Posterior cingulate gyrus (tissue), 11 donors: Measurements from ENCODE around the gene NRG2.

Experiments
- DNase-seq, 10 donors: peaks; one replicate each; pipeline versions ENCODE4 v3.0.0 to v3.0.0-alpha.2; 2020 to 2021; ENCODE audit warnings: mixed read lengths in 3 of 10
- intact Hi-C: fragments of 100-400 bp; cut with DNase I; formaldehyde crosslinking; loops from one replicate; pipeline ENCODE4 v1.15.1; 2023

The NRG2 gene

DNA sequence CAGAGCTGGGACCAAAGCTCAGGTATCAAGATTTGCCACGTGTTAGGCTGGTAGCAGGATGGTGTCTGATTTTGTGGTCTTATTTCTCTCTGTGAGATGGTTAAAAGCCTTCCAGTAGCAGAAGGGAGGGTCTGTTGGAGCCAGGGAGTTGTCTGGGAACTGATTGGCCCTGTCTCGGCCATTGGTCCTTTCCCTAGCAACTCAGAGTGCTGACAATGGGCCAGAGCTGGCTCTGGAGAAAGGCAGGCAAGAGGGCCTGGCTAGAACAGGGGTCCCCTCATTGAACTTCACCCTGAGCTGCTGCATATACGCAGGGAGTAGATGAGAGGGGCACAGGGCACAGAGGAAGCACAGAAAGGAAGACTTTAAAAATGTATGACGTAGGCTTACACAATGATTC is 154.7 kb downstream of the NRG2 start:
- DNase-seq: no peak

DNA sequence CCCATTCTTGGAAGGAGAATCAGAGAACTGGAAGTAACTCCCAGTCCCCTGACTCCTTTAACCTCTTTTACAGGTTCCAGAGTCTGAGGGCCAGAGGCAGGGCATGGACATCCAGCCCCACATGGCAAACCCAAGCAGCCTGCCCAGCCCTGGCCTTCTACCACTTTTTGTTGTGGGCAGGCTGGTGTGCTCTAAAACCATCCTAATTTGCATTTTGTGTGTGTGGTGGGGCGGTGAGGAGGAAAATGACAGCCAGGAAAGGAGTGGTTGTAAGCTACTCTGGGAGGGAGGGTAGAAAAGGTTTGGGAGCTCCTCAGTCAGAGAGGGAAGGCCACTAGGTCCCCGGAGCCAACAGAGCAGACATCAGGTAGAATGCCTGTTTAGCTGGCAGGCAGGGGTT is 156.9 kb downstream of the NRG2 start:
- intact Hi-C loops: no loop called here

More for the DNA sequence above, 154.7 kb downstream of the NRG2 start:
- intact Hi-C loops: no loop called here

GRCh38 chr5:139885857-139886208 is 157.3 kb downstream of the NRG2 start:
- intact Hi-C loops: no loop called here
- DNase-seq: no peak

More for the DNA sequence above, 156.9 kb downstream of the NRG2 start:
- no peak for DNase-seq

GRCh38 chr5:139885172-139885856 is 157.8 kb downstream of the NRG2 start:
- intact Hi-C loops: no loop called here

DNA sequence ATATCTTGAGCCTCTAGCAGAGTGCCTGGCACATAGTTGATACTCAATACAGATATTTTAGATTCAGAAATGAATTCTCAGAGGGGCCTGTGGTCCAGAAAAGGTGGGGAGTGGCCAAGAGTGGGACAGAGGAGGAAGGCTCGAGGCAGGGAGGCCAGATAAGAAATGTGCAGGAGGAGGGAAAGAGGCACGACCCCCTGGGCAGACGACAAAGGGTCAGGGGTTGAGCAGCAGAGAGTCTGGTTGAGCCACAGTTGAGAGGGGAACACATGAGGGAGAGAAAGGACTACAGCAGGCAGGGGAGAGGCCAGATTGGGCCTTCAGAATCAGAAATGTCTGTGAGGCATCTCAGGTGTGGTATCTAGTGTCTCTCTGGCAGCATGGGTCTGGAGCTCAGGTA is 158.4 kb downstream of the NRG2 start:
- peak in 1 of 10 donors; percentile 55 for DNase-seq
- intact Hi-C loops: no loop called here

More at GRCh38 chr5:139885172-139885856, 157.8 kb downstream of the NRG2 start:
- DNase-seq: peak in 1 of 10 donors; percentile 63

DNA sequence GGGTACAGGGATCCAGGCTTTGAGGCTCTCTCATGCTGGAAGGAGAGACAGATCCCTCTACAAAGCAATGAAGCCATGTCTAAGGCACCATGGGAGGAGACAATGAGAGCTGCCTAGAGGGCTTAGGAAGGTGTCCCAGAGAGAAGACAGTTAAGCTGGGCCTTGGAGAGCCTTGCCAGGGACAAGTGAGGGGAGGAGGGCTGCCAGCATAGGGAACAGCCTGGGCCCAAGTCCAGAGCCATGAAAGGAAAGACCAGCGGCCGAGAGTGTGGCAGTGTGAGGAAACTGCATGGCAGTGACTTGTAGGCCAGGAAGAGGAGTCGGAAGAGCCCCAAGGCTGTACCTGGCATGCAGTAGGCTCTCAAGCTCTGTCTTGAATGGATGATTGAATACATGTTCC is 159.0 kb downstream of the NRG2 start:
- intact Hi-C loops: no loop called here
- DNase-seq: peak in 1 of 10 donors; percentile 76

DNA sequence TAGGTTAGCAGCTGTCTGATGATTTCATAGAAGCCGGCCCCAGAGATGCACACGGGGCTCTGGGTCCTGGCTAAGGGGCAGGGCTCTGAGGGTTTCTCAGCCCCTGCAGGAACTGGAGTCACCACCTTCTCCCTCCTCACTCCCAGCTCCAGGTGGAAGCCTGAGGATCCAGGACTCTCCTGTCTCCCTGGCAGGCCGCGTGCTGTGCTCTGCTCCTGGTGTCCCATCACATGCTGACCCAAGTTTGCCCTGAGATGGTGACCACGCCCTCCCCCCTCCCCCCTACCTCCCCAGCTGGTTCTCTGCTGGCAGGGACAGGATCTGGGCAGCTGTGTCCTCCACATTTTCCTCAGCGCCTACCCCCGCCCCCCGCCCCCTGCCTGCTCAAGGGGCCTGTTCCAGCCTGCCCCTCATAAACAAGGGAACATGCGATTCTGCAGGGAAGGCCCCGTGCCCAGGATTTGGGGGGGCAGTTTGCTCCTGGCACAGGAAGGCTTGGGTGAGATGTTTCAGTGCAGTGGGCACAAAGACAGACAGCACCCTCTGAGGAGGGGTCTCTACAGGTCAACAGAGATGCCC is 160.0 kb downstream of the NRG2 start:
- DNase-seq: peak in 2 of 10 donors; percentile 68 to 72
- intact Hi-C loops: no loop called here

- DNase-seq: no peak
- intact Hi-C loops: no loop called here
Measured at GRCh38 chr5:139882316-139882715, 160.8 kb downstream of the NRG2 start.

GRCh38 chr5:139881143-139881733 is 161.9 kb downstream of the NRG2 start:
- intact Hi-C loops: no loop called here
- peak in 2 of 10 donors; percentile 58 to 72 for DNase-seq

- intact Hi-C loops: no loop called here
- DNase-seq: peak in 1 of 10 donors; percentile 56
Measured at GRCh38 chr5:139880416-139881142, 162.5 kb downstream of the NRG2 start.

- intact Hi-C loops: no loop called here
- DNase-seq: peak in 2 of 10 donors; percentile 46 to 64
Measured at GRCh38 chr5:139878093-139878492, 165.0 kb downstream of the NRG2 start.

- peak in 2 of 10 donors; percentile 41 to 52 for DNase-seq
- intact Hi-C loops: no loop called here
Measured at GRCh38 chr5:139877129-139877597, 165.9 kb downstream of the NRG2 start.

GRCh38 chr5:139875957-139876356 is 167.1 kb downstream of the NRG2 start:
- DNase-seq: no peak
- intact Hi-C loops: no loop called here

DNA sequence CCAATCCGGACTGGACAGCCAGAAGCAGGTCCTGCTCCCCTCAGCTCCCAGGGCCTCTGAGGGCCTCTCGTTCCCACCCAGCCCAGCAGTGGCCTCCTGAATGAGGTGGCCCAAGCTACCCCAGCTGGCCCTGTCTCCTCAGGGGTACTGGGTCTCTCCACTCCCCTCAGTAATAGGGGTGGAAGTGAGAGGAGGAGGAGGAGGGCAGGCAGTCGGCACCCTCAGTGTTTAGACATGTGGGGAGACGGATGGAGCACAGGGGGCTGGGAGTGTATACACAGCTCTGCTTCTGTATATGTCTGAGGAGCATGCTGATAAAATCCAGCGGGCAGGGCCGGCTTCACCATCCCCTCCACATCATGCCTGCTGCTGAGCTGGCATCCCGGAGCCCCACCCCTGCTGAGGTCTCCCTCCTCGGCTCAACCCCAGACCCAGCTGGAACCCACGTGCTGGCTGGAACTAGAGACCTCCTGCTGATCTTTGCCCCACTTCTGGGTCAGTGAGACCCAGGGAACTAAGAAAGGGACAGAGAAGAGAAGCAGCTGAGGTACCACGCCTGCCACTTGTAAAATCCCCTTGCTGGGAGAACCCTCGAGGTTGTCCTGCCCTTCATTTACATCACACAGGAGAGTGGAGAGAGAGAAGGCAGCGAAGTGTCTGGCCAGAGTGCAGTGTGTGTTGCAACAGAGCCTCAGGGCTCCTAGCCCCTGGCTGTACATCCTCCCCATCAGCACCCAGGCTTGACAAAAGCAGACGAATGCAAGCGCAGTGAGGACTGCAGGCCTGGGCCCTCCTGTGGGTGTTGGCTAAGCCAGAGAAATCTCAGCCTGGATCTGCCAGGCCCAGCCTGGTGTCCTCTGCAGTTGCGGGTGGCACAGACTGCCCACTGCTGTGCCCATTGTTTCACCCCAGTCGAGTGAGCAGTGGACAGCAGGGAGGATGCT is 170.0 kb downstream of the NRG2 start:
- peak in 3 of 10 donors; percentile 50 to 59 (median 56) for DNase-seq
- intact Hi-C loops: no loop called here

DNA sequence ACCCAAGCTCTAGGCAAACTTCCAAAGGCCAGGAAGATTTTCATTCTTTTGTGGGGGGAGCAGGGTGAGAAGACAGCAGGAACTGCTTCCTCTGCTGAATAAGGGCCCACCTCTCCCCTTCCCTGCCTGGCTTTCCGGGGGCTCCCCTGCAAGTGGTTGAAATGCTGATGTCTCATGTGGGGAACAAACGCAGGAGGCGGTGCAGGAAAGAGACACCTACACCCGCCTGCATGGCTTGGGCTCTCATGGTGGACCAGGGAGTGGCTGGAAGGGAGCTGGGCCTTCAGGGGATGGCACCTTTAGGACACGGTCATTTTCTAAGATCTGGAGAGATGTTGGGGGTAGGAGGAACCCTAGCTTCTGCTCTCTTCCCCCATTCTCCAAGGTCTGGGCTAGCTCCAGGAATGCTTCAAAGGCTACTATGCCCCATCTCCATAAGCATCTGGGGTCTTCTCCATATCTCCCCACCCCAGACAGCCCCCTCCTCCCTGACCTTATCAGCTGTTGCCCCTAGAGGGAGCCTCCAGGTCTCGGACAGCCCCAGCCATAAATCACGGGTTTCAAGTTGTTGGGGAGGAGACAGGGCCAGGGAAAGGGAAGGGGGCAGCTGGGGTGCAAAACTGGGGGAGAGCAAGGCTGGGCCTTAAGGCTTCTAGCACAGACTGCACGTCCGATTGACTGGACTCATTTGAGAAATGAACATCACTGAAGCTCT is 170.9 kb downstream of the NRG2 start:
- peak in 3 of 10 donors; percentile 42 to 71 (median 62) for DNase-seq
- intact Hi-C loops: no loop called here

DNA sequence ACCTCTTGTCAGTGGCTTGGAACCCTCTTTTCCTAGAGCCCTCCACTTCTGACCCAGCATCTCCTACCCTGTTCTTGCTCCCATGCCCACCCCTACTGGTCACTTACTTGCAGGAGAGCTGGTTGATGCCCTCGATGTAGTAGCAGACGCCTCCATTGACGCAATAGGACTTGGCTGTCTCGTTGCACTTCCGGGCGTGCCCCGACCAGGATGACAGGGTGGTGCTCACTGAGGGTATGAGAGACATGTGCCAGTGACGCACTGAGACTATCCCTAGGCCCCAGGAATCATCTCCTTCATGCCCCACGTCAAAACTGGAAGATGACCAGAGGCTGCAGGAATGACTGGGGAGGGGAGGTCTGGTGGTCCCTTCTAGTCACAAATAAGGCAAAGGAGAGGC is 171.5 kb downstream of the NRG2 start:
- DNase-seq: peak in 2 of 10 donors; percentile 29 to 76
- intact Hi-C loops: no loop called here

DNA sequence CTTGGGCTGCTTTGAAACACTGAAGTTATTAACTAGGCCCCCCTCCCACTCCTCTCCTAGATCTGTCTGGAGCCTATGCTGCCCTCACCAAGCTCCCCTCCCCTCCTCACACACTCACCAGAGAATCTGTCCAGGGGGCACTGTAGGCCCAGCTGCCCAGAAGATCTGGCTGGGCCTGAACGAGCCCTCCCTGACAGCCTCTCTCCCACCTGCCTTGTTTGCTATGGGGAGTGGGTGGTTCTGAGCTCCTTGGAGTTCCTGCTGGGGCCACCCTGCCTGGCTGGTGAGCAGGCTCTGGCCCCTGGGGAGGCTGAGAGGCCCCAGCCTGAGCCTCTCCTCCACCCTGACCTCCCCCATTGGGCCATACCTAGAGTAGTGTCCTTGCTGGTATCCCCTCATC is 172.4 kb downstream of the NRG2 start:
- DNase-seq: peak in 3 of 10 donors; percentile 18 to 55 (median 19)
- intact Hi-C loops: no loop called here

DNA sequence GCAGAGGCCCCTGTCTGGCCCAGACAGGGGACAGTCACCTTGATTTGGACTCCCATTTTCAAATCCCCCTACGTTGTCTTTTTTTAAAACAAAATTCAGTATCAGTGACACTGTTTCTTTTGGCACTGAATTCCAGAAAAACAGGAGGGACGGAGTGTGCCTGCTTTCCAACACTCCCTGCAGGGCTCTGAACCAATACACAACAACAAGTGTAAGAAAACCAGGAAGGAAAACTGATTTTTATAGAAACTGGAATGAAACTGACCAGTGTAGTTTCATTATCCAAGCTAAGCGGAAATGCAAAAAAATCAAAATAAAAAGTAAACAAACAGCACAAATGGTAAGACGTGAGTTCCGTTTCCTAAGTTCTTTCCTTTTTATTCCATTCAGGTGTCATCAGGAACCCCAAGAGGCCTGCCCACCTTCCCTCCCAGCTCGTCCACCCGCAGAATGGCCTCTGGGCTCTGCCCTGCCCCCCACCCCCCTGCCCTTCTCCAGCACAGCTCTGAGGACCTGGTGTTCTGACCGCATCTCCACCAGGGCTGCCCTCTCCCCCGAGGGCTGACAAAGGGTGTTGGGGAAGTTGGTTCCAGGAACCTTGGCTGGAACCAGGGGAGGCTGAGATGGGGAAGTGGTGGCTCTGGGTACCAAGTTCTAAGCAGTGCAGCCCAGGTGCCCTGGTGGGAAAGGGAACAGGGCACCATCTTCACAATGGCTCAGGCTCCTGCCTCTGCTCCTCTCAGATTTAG is 173.9 kb downstream of the NRG2 start:
- intact Hi-C loops: loop anchor here (5.0 kb wide), 1 partner anchor 98 kb away; no protein-coding TSS in a partner anchor

More for the DNA sequence above, 173.9 kb downstream of the NRG2 start:
- DNase-seq: peak in 3 of 10 donors; percentile 75 to 83 (median 81)
